Measurements from ENCODE around the gene GGT5. TPM values are rescaled to one million over a fixed set of nuclear protein-coding genes. Genes with fewer than 3 reads are reported as not detected.

Gene GGT5
- total and polyA plus RNA-seq, 8 donors, result 9.9 to 48.8 (median 20.4) TPM

DNA sequence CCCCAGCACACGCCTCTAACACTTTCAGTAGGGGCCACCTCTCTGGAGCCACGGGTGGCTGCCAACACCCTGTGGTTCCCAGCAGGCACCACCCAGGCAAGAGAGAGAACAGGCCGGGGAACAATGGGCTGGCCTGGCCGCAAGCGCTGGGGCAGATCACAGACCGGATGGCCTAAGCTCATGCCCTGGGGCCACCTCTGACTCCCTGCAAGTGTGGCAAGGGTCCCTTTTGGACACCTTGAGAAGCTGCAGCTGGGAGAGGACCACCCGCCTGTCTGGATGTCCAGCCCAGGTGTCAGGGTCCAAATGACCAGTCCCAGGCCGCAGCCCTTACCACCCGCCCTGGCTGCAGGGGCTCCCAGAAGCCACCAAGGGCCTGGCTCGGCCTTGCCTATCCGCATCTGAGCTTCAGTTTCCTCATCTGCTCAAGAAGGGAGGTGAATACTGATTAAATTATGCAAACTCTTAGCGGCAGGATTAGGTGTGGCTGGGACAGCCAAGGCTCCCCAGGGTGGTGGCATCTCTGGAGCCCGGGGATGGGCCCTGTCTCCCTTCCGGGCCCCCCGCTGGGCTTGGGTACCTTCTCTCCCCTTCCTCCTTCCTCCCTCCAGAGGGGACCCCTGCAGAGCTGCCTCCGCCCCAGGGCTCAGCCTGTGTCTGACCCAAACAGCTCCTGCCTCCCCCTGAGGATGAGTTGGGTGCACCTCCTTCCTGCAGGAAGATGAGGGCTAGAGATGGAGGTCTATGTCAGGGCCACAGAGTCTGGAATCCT, 64.4 kb downstream of the GGT5 start:
- TF ChIP-seq, protein P1, sequence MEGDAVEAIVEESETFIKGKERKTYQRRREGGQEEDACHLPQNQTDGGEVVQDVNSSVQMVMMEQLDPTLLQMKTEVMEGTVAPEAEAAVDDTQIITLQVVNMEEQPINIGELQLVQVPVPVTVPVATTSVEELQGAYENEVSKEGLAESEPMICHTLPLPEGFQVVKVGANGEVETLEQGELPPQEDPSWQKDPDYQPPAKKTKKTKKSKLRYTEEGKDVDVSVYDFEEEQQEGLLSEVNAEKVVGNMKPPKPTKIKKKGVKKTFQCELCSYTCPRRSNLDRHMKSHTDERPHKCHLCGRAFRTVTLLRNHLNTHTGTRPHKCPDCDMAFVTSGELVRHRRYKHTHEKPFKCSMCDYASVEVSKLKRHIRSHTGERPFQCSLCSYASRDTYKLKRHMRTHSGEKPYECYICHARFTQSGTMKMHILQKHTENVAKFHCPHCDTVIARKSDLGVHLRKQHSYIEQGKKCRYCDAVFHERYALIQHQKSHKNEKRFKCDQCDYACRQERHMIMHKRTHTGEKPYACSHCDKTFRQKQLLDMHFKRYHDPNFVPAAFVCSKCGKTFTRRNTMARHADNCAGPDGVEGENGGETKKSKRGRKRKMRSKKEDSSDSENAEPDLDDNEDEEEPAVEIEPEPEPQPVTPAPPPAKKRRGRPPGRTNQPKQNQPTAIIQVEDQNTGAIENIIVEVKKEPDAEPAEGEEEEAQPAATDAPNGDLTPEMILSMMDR (IDR thresholded peaks at IDR 0.05), result no peak
- TF ChIP-seq EP300 (IDR thresholded peaks at IDR 0.05) (no peak), POLR2A (IDR thresholded peaks at IDR 0.05) (no peak), POLR2AphosphoS5 (IDR thresholded peaks at IDR 0.05) (no peak)
- DNase-seq, result no peak
- no peaks in the 10 kb centered on the region for H3K27me3 ChIP-seq
- H3K36me3 ChIP-seq, result peaks cover 13 to 42% (median 37%) of the 10 kb centered on the region in 4 donors
- no peak overlapping the region for H3K4me3 ChIP-seq
- peaks cover 25 to 77% (median 56%) of the 10 kb centered on the region in 4 donors for H3K4me1 ChIP-seq
- 58 to 75% (median 70%) methylated on average over 12 to 16 of the region's 16 CpGs for WGBS, 5 donors
- no peaks in the 10 kb centered on the region for H3K9me3 ChIP-seq
- peak overlapping the region in 4 of 5 donors; percentile 22 to 79 (median 51) for H3K27ac ChIP-seq
- intact Hi-C loops (cut with DNase I; ENCODE audit: low total_unique reads), result loop anchor here (10.0 kb wide), 1 partner anchor 64 kb away; the partner anchor contains the start of gene GGT5

DNA sequence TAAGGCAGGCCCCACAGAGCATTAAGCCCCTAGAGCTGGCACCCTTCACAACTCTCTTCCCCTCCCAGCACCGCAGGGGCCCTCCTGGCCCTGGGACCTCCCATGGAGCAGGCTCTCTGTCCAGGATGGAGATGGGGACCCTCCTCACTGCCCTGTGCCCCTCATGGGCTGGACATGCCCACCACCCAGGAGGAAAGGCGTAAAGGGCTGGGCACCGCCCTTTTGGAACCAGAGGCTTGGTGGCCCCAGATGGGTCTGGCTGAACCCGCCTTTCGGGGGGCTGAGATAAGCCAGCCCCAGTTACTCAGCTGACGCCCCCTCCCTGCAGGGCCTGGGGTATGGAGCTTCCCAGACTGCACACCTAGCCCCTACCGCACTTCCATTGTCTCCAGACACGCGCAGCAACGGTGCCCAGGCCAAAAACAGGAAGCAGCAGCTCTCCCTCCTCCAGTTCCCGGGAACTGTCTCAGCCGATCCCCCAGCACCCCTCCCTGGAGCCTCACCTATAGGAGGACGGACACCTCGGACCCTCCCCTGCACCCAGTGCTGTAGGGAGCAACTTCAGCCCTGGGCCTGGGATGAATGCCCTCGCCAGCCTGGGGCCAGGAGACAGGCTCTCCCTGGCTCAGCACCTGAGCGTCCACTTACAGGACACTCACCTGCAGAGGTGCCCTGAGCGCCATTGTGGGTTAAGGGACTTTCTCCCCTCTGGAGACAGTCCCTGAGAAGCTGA, 65.2 kb downstream of the GGT5 start:
- DNase-seq, result no peak
- no peak overlapping the region for H3K4me3 ChIP-seq
- TF ChIP-seq POLR2AphosphoS5 (IDR thresholded peaks at IDR 0.05) (no peak), POLR2A (IDR thresholded peaks at IDR 0.05) (no peak), EP300 (IDR thresholded peaks at IDR 0.05) (no peak)
- TF ChIP-seq, protein P1 (IDR thresholded peaks at IDR 0.05), result no peak
- 78 to 83% (median 81%) methylated on average over 10 to 17 of the region's 17 CpGs for WGBS, 5 donors
- no peaks in the 10 kb centered on the region for H3K27me3 ChIP-seq
- H3K36me3 ChIP-seq, result peaks cover 13 to 49% (median 39%) of the 10 kb centered on the region in 4 donors
- no peaks in the 10 kb centered on the region for H3K9me3 ChIP-seq
- intact Hi-C loops (cut with DNase I; ENCODE audit: low total_unique reads), result loop anchor here (10.0 kb wide), 1 partner anchor 65 kb away; the partner anchor contains the start of gene GGT5
- peak overlapping the region in 4 of 5 donors; percentile 7 to 79 (median 46) for H3K27ac ChIP-seq
- H3K4me1 ChIP-seq, result peaks cover 25 to 85% (median 63%) of the 10 kb centered on the region in 4 donors

DNA sequence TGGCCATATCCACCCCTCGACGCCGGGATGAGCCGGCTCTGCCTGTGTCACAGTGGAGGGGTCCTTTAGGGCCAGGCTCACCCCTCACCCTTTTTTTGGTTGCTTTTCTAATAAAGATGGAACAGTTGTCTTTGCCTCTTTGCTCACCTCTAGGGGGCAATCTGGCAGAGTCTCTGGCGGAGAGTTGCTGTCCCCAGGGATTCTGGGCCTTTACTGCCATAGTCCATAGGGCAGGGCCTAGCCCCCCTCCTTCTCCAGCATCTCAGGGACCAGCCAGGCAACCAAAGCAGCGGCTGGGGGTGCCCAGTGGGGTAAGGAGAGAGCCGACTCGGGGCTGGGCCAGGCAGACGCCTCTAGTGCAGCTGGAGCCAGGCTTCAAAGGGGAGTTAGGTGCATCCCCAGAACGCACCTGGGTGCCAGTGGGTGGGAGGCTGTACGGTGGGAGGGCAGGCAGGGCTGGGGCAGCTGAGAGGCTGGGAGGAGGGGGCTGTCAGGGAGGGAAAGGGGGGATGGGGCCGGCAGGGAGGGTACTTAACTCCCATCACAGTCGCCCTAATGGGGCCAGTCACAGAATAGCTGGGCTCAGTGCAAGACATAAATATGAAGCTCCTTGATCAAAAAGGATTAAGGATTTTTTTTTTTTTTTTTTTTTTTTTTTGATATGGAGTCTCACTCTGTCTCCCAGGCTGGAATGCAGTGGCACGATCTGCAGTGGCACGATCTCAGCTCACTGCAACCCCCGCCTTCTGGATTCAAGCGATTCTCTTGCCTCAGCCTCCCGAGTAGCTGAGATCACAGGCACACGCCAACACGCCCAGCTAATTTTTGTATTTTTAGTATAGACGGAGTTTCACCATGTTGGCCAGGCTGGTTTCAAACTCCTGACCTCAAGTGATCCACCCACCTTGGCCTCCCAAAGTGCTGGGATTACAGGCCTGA, 66.1 kb downstream of the GGT5 start:
- Histone ChIP-seq H3K27ac (peak overlapping the region in 4 of 5 donors; percentile 7 to 79 (median 57)), H3K9me3 (no peaks in the 10 kb centered on the region), H3K36me3 (peaks cover 13 to 58% (median 48%) of the 10 kb centered on the region in 4 donors), H3K27me3 (no peaks in the 10 kb centered on the region), H3K4me1 (peaks cover 20 to 83% (median 59%) of the 10 kb centered on the region in 4 donors), H3K4me3 (no peak overlapping the region)
- TF ChIP-seq EP300 (IDR thresholded peaks at IDR 0.05), result no peak
- TF ChIP-seq, protein P1 (IDR thresholded peaks at IDR 0.05), result no peak
- DNase-seq, result no peak
- intact Hi-C loops (cut with DNase I; ENCODE audit: low total_unique reads), result no loop called here
- 83 to 85% (median 85%) methylated on average over 21 of the region's 21 CpGs for WGBS, 5 donors
